ENCODE measurements around the gene PNMT. TPM values are rescaled to one million over a fixed set of nuclear protein-coding genes. Genes with fewer than 3 reads are reported as not detected.

The PNMT gene
- total and polyA plus RNA-seq, 2 of the 4 experiments (the other 2 are of a cell fraction): not detected

DNA sequence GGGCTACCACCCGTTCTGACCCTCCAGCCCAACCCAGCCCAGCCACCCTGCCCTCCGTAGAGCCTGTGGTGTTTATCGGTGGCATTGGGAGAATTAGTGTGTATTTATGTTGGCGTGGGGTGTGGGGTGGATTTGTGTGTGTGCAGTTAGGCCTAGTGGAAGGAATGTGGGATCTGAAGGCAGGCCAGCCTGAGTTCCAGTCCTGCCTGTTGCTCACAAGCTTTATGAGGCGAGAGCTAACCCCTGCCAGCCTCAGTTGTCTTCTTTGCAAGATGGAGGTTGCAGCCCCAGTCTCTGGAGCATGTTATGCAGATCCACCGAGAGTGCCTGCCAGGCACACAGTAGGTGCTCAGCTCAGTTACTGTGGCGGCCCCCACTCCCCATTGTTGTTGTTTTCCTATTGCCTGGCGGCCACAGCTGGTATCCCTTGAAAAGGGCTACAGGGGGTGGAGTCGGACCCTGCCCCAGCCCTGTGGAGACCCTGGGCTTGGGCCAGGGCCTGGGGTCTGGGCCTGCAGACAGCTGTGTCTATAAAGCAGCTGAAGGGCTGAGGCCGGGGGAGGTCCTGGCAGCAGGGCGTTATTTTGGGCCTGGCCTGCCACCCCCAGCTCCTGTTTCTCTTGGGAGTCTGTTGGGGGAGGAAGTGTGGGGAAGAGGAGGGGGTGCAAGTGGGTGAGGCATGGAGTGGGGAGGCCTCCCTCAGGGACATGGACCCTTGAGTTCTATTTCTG, 36.7 kb downstream of the PNMT start:
- in situ Hi-C loops (cut with MboI; ENCODE audit: low sequenced_read_pairs) (no loop called here), intact Hi-C loops (cut with micrococcal nuclease) (no loop called here), dilution Hi-C loops (cut with HindIII; ENCODE audit: low sequenced_read_pairs, unreplicated experiment) (no loop called here)
- Histone ChIP-seq H3K9me3 (ENCODE audit: control insufficient read depth, insufficient read depth, low read length) (no peaks in the 10 kb centered on the region), H3K4me1 (ENCODE audit: control insufficient read depth, insufficient read depth, low read length) (peaks cover 19% of the 10 kb centered on the region), H2AFZ (replicated peaks; ENCODE audit: low read length, poor library complexity) (no peak overlapping the region), H3K4me3 (ENCODE audit: insufficient read depth, low read depth, low read length) (no peak overlapping the region), H3K18ac (ENCODE audit: low read depth, low read length) (no peak overlapping the region), H3K14ac (replicated peaks; ENCODE audit: low read depth, low read length) (no peak overlapping the region), H3K56ac (ENCODE audit: extremely low read depth, insufficient read depth, low read length) (no peak overlapping the region), H4K20me1 (ENCODE audit: insufficient read depth, low read length) (peaks cover 55% of the 10 kb centered on the region), H2AK5ac (ENCODE audit: low read depth, low read length) (no peak overlapping the region), H4K5ac (ENCODE audit: low read depth, low read length) (no peak overlapping the region), H2AK9ac (replicated peaks; ENCODE audit: low read depth, low read length, poor library complexity) (no peak overlapping the region), H4K8ac (ENCODE audit: low read depth in 2 of 2, low read length in 2 of 2) (no peak overlapping the region), H3K36me3 (ENCODE audit: control insufficient read depth, insufficient read depth, low read length) (peaks cover 27% of the 10 kb centered on the region), H3K4me2 (ENCODE audit: low read depth, low read length) (no peak overlapping the region), H2BK15ac (ENCODE audit: low read depth, low read length) (no peak overlapping the region), H3K9me1 (ENCODE audit: insufficient read depth, low read length) (peaks cover 20% of the 10 kb centered on the region), H2BK20ac (ENCODE audit: low read depth, low read length) (no peak overlapping the region), H3K9ac (ENCODE audit: low read depth, low read length) (no peak overlapping the region), H3K27ac (ENCODE audit: insufficient read depth, low read length) (no peak overlapping the region), H3K23ac (ENCODE audit: low read depth, low read length) (no peak overlapping the region), H3K4ac (ENCODE audit: low read depth, low read length) (no peak overlapping the region), H2BK5ac (ENCODE audit: low read depth, low read length, poor library complexity, severe bottlenecking) (no peak overlapping the region), H3K27me3 (ENCODE audit: control insufficient read depth, insufficient read depth, low read length) (no peaks in the 10 kb centered on the region), H3K79me1 (ENCODE audit: low read depth in 1 of 2, low read length in 2 of 2) (peaks cover 0 to 68% of the 10 kb centered on the region in 2 experiments; a peak in 3 of 4 replicates), H4K91ac (ENCODE audit: insufficient read depth, low read depth, low read length) (no peak overlapping the region), H2BK120ac (ENCODE audit: low read depth, low read length) (no peak overlapping the region)
- DNase-seq (peak; percentile 50), ATAC-seq (ENCODE audit: low read depth) (peak; percentile 16; the same call in 1 of the 2 replicates)
- no TSS peak for BruUV-seq (replicated peaks)
- TF ChIP-seq, protein P1, sequence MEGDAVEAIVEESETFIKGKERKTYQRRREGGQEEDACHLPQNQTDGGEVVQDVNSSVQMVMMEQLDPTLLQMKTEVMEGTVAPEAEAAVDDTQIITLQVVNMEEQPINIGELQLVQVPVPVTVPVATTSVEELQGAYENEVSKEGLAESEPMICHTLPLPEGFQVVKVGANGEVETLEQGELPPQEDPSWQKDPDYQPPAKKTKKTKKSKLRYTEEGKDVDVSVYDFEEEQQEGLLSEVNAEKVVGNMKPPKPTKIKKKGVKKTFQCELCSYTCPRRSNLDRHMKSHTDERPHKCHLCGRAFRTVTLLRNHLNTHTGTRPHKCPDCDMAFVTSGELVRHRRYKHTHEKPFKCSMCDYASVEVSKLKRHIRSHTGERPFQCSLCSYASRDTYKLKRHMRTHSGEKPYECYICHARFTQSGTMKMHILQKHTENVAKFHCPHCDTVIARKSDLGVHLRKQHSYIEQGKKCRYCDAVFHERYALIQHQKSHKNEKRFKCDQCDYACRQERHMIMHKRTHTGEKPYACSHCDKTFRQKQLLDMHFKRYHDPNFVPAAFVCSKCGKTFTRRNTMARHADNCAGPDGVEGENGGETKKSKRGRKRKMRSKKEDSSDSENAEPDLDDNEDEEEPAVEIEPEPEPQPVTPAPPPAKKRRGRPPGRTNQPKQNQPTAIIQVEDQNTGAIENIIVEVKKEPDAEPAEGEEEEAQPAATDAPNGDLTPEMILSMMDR (conservative IDR thresholded peaks at IDR 0.05; ENCODE audit: low read depth, low read length): peak; percentile 58
- TF ChIP-seq CEBPB (IDR thresholded peaks at IDR 0.05; ENCODE audit: low read depth, low read length) (no peak), NFE2L2 (IDR thresholded peaks at IDR 0.05; ENCODE audit: low read depth, low read length) (no peak)
- WGBS, 2 experiments (ENCODE audit: extremely low coverage in 2 of 2, insufficient read length in 1 of 2): 100% methylated on average over 1 of the region's 11 CpGs; no CpG with 5 or more reads in 1 of the 2 experiments
- CTCF ChIA-PET: interaction anchor here (0.6 to 1.1 kb wide), 2 partner anchors 17 to 76 kb away, joined by 3 to 5 read pairs; partner anchors contain the start of gene PGAP3
- POLR2A ChIA-PET (ENCODE audit: unreplicated experiment): no interaction called here

Data from IMR-90 (cell line).